ENCODE measurements around the gene SEPSECS. TPM values are rescaled to one million over a fixed set of nuclear protein-coding genes. Genes with fewer than 3 reads are reported as not detected.
"Not testable (repeated sequence)": the region's sequence is repeated elsewhere in the genome, so short reads cannot be mapped to it uniquely, and the experiment has no call there.

Gene SEPSECS
- total and polyA plus RNA-seq, 8 donors = 5.3 to 9.2 (median 6.1) TPM

GRCh38 chr4:25088093-25088952 is 71.9 kb downstream of the SEPSECS start:
- Histone ChIP-seq H3K27ac (no peak overlapping the region), H3K9me3 (no peaks in the 10 kb centered on the region), H3K4me1 (no peaks in the 10 kb centered on the region), H3K36me3 (no peaks in the 10 kb centered on the region), H3K27me3 (no peaks in the 10 kb centered on the region), H3K4me3 (no peak overlapping the region)
- ATAC-seq (peak in 2 of 4 donors; percentile 34 to 43), FAIRE-seq (no peak), DNase-seq (no peak)
- intact Hi-C loops (cut with DNase I) = no loop called here
- WGBS, 2 donors = 60 to 65% methylated on average over 41 of the region's 41 CpGs
- no peak for TF ChIP-seq CTCF (IDR thresholded peaks at IDR 0.05)

- Histone ChIP-seq H3K4me3 (no peak overlapping the region), H3K36me3 (no peaks in the 10 kb centered on the region), H3K4me1 (peaks cover 0 to 6% (median 0%) of the 10 kb centered on the region in 3 donors), H3K9me3 (no peaks in the 10 kb centered on the region), H3K27ac (peak overlapping the region in 1 of 4 donors; percentile 2), H3K27me3 (no peaks in the 10 kb centered on the region)
- 21 to 35% methylated on average over 4 of the region's 4 CpGs for WGBS, 2 donors
- TF ChIP-seq CTCF (IDR thresholded peaks at IDR 0.05) = no peak
- DNase-seq (peak in 3 of 6 donors; percentile 17 to 53 (median 37)), FAIRE-seq (no peak), ATAC-seq (peak; percentile 63 to 76 (median 73))
- intact Hi-C loops (cut with DNase I) = no loop called here
Measured at GRCh38 chr4:25085671-25086070, 74.6 kb downstream of the SEPSECS start.

GRCh38 chr4:25083441-25083840 is 76.8 kb downstream of the SEPSECS start:
- peaks cover 0 to 13% (median 0%) of the 10 kb centered on the region in 3 donors for H3K4me1 ChIP-seq
- H3K4me3 ChIP-seq; intact Hi-C loops (cut with DNase I); FAIRE-seq; H3K27ac ChIP-seq; H3K27me3 ChIP-seq; DNase-seq; H3K9me3 ChIP-seq; H3K36me3 ChIP-seq; ATAC-seq: not testable (repeated sequence)
- WGBS, 2 donors = 78 to 90% methylated on average over 4 of the region's 4 CpGs

GRCh38 chr4:25081866-25082471 is 78.3 kb downstream of the SEPSECS start:
- H3K9me3 ChIP-seq = no peaks in the 10 kb centered on the region
- TF ChIP-seq CTCF (IDR thresholded peaks at IDR 0.05) = no peak
- H3K36me3 ChIP-seq = no peaks in the 10 kb centered on the region
- H3K4me3 ChIP-seq = no peak overlapping the region
- H3K27me3 ChIP-seq = no peaks in the 10 kb centered on the region
- no peak for FAIRE-seq
- DNase-seq = peak in 1 of 6 donors; percentile 6
- peak overlapping the region in 1 of 4 donors; percentile 35 for H3K27ac ChIP-seq
- intact Hi-C loops (cut with DNase I) = no loop called here
- 19 to 25% methylated on average over 7 of the region's 7 CpGs for WGBS, 2 donors
- peak in 3 of 4 donors; percentile 26 to 59 (median 57) for ATAC-seq
- peaks cover 0 to 13% (median 0%) of the 10 kb centered on the region in 3 donors for H3K4me1 ChIP-seq

- H3K27ac ChIP-seq = no peak overlapping the region
- no peaks in the 10 kb centered on the region for H3K36me3 ChIP-seq
- H3K9me3 ChIP-seq = no peaks in the 10 kb centered on the region
- FAIRE-seq = no peak
- 25 to 51% methylated on average over 1 of the region's 1 CpG for WGBS, 2 donors
- H3K4me1 ChIP-seq = peaks cover 0 to 13% (median 0%) of the 10 kb centered on the region in 3 donors
- no peak for ATAC-seq
- no peak for TF ChIP-seq CTCF (IDR thresholded peaks at IDR 0.05)
- no peak overlapping the region for H3K4me3 ChIP-seq
- H3K27me3 ChIP-seq = no peaks in the 10 kb centered on the region
- DNase-seq = no peak
- intact Hi-C loops (cut with DNase I) = no loop called here
Measured at GRCh38 chr4:25080571-25080970, 79.7 kb downstream of the SEPSECS start.

Measured in pancreas (tissue), 10 donors.